ENCODE data around the gene R3HDM4.
A peak's percentile ranks its signal among the peaks of the same experiment; 100 is the strongest.

R3HDM4 gene

GRCh38 chr19:929891-930258 lies 16.9 kb upstream of the R3HDM4 start:
- no peak for DNase-seq

- no peak for DNase-seq
Observed at GRCh38 chr19:929203-929890, 16.3 kb upstream of the R3HDM4 start.

- no peak for DNase-seq
Observed at GRCh38 chr19:928471-929202, 15.6 kb upstream of the R3HDM4 start.

- no peak for DNase-seq
Observed at GRCh38 chr19:927780-928401, 14.9 kb upstream of the R3HDM4 start.

GRCh38 chr19:927351-927779 lies 14.3 kb upstream of the R3HDM4 start:
- DNase-seq, result peak in 1 of 3 experiments; percentile 52

GRCh38 chr19:926589-927350 lies 13.8 kb upstream of the R3HDM4 start:
- peak; percentile 22 to 68 (median 62) for DNase-seq

GRCh38 chr19:926323-926588 lies 13.2 kb upstream of the R3HDM4 start:
- DNase-seq, result peak in 1 of 3 experiments; percentile 60

GRCh38 chr19:925526-926322 lies 12.7 kb upstream of the R3HDM4 start, which contains the start of gene ARID3A:
Gene ARID3A (plus strand): TSS chr19:926035. CDS start chr19:929529, 3,494 bp downstream.
- peak; percentile 87 to 97 (median 96) for DNase-seq

- DNase-seq, result peak; percentile 80 to 96 (median 87)
Observed at GRCh38 chr19:925087-925525, 12.1 kb upstream of the R3HDM4 start.

- DNase-seq, result peak in 1 of 3 experiments; percentile 55
Observed at GRCh38 chr19:924553-925086, 11.6 kb upstream of the R3HDM4 start.

GRCh38 chr19:920051-920864 lies 7.2 kb upstream of the R3HDM4 start:
- peak; percentile 60 to 98 (median 93) for DNase-seq

- DNase-seq, result peak; percentile 60 to 98 (median 93)
Observed at GRCh38 chr19:919199-920050, 6.4 kb upstream of the R3HDM4 start.

- peak in 2 of 3 experiments; percentile 67 to 75 for DNase-seq
Observed at GRCh38 chr19:918481-919198, 5.6 kb upstream of the R3HDM4 start.

GRCh38 chr19:918152-918437 lies 5.1 kb upstream of the R3HDM4 start:
- DNase-seq, result no peak

- DNase-seq, result peak in 2 of 3 experiments; percentile 84 to 86
Observed at GRCh38 chr19:917323-918151, 4.5 kb upstream of the R3HDM4 start, which contains the start of gene KISS1R. Gene KISS1R (plus strand): TSS chr19:917333. CDS start chr19:917503, 170 bp downstream.

- DNase-seq, result peak in 2 of 3 experiments; percentile 75 to 86
Observed at GRCh38 chr19:916645-917322, 3.8 kb upstream of the R3HDM4 start.

- peak in 1 of 3 experiments; percentile 84 for DNase-seq
Observed at GRCh38 chr19:912181-913079, 589 bp downstream of the R3HDM4 start.
